GM10248 (cell line): Measurements from ENCODE around the gene EPYC.
"Not testable (repeated sequence)": the region's sequence is repeated elsewhere in the genome, so short reads cannot be mapped to it uniquely, and the experiment has no call there.

Experiments used
- CTCF ChIA-PET: fragments of 300-600 bp; sonication (Branson Sonifier 250); formaldehyde crosslinking; extraction: SDS; loops from one replicate; lab custom pipeline; 2021; ENCODE audit warnings: antibody characterized with exemption; lab: Yijun Ruan, JAX
- POLR2A ChIA-PET: fragments of 350-650 bp; sonication (Branson Sonifier 250); formaldehyde crosslinking; extraction: SDS; loops from one replicate; lab custom pipeline; 2020; ENCODE audit warnings: antibody characterized with exemption; lab: Yijun Ruan, JAX
- DNase-seq: peaks from one replicate; pipeline ENCODE4 v3.0.0; 2012; ENCODE audit errors: extremely low spot score
- CTCF ChIP-seq: IDR thresholded peaks from 2 replicates; pipeline ENCODE4 v1.5.1; 2012; ENCODE audit warnings: mild to moderate bottlenecking, low read depth; ENCODE audit errors: extremely low read depth, missing control alignments, control extremely low read depth

Gene EPYC

DNA sequence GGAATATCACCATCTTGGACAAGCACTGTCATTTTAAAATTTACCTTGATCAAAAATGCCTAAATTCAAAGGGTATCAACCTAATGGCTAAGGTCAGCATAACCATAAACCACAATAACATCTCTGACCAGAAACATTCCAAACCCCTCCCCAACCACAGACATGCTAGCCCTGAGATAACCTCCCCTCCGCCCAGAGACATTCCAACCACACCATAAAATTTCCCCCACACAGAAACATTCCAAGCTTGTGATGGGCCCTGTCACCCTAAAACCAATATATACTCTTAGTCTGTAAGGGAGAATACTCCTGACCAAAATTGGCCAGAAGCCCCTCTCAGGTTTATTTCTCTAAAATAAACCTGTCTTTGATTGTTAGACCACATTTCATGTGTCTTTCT is 17.7 kb downstream of the EPYC start:
- DNase-seq: no peak
- TF ChIP-seq CTCF: no peak
- ChIA-PET POLR2A (no interaction called here), CTCF (interaction anchor here (0.7 to 2.3 kb wide), 6 partner anchors 8 to 368 kb away, joined by 3 to 7 read pairs (median 5); no protein-coding TSS in a partner anchor)

DNA sequence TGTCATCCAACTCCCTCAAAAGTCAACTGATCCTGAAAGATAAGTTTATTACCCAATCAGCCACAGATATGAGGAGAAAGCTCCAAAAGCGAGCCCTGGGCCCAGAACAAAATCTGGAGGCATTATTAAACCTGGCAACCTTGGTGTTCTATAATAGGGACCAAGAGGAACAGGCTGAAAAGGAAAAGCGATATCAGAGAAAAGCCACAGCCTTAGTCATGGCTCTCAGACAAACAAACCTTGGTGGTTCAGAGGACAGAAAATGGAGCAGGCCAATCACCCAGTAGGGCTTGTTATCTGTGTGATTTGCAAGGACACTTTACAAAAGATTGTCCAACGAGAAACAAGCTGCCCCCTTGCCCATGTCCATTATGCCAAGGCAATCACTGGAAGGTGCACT is 19.4 kb downstream of the EPYC start:
- CTCF ChIA-PET: interaction anchor here (1.1 to 2.3 kb wide), 3 partner anchors 10 to 127 kb away, joined by 3 to 6 read pairs (median 4); no protein-coding TSS in a partner anchor

GRCh38 chr12:90984114-90984513 is 20.7 kb downstream of the EPYC start:
- POLR2A ChIA-PET: no interaction called here
- CTCF ChIA-PET: interaction anchor here (1.4 to 1.7 kb wide), 2 partner anchors 9 kb away, joined by 4 read pairs; no protein-coding TSS in a partner anchor
- DNase-seq: no peak
- TF ChIP-seq CTCF: no peak

More for the DNA sequence above, 19.4 kb downstream of the EPYC start:
- POLR2A ChIA-PET, DNase-seq: not testable (repeated sequence)

- no peak for TF ChIP-seq CTCF
- DNase-seq: no peak
- ChIA-PET CTCF (interaction anchor here (5.3 kb wide), 1 partner anchor 127 kb away, joined by 85 read pairs; the partner anchor contains the start of gene LUM), POLR2A (no interaction called here)
These were observed 22.6 kb downstream of the EPYC start for GRCh38 chr12:90982170-90982569.

DNA sequence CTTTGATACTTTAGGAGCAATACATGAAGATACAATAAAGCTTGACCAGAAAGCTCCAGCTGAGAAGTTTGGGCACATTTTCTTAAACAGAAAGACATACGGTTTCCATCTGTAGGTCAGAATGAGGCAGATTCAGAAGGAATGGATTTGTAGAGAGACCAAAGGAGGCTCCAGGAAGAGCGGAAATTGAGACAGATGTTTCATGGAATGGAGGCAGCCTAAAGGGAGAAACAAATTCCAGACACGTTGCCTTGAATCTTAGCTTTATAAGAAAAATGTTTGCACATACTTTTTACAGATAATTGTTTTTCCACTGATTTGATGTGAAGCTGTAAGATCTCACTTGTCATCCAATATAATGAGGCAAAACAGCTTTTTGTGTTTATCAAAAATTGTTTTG is 24.8 kb downstream of the EPYC start:
- TF ChIP-seq CTCF: no peak
- DNase-seq: no peak
- CTCF ChIA-PET: interaction anchor here (0.7 to 5.3 kb wide), 4 partner anchors 14 to 375 kb away, joined by 3 to 85 read pairs (median 4); partner anchors contain the start of gene LUM
- POLR2A ChIA-PET: no interaction called here

GRCh38 chr12:90979019-90979418 is 25.8 kb downstream of the EPYC start:
- ChIA-PET CTCF (interaction anchor here (1.0 to 5.3 kb wide), 9 partner anchors 9 to 376 kb away, joined by 3 to 85 read pairs (median 5); partner anchors contain the start of genes EPYC and LUM), POLR2A (no interaction called here)
- DNase-seq: no peak

More at GRCh38 chr12:90979019-90979418, 25.8 kb downstream of the EPYC start:
- TF ChIP-seq CTCF: no peak
